ENCODE results near the gene ATAD3C.
"Not testable (repeated sequence)": the region's sequence is repeated elsewhere in the genome, so short reads cannot be mapped to it uniquely, and the experiment has no call there.

ATAD3C gene

GRCh38 chr1:1450616-1451015 is 1.1 kb downstream of the ATAD3C start:
- 89 to 95% methylated on average over 22 of the region's 22 CpGs for WGBS, 2 experiments
- H3K4me1 ChIP-seq (ENCODE audit: control insufficient read depth, insufficient read depth, low read length); H3K4me3 ChIP-seq (ENCODE audit: insufficient read depth, low read depth, low read length); H3K27me3 ChIP-seq (ENCODE audit: control insufficient read depth, insufficient read depth, low read length, poor library complexity, severe bottlenecking); H3K36me3 ChIP-seq (ENCODE audit: control insufficient read depth, insufficient read depth, low read length); H3K27ac ChIP-seq (ENCODE audit: insufficient read depth, low read depth, low read length, poor library complexity, severe bottlenecking); H3K9me3 ChIP-seq (ENCODE audit: control insufficient read depth, low read length): not testable (repeated sequence)

DNA sequence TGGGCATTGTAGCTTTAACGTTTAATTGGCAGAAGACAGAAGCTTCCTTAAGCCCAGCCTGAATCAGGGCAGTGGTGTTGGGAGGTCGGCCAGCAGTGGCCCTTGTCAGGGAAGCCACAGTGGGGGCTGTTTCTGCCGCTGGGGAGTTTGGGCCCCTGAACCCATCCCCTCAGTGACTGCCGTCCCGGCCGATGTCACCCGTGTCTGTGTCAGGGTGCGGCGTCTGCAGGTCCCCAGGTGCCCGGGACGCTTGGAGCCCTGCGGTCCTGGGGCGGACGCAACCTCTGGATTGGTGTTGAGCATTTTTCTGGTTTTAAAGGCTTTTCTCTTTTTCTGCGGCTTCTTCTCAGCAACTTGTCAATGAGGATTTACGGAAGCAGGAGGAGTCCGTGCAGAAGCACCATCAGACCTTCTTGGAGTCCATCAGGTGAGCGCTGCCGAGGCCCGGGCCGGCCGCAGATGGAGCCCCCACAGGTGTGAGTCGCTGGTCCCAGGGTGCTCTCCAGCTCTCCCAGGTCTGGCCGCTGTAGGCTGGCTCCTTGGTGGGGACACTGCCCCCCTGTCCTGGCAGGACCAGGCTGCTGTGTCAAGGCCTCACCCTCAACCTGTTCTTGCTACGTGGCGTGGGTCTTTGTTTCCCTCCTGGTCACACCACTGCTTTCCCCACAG is 2.3 kb downstream of the ATAD3C start:
- Histone ChIP-seq H3K27ac (ENCODE audit: insufficient read depth, low read depth, low read length, poor library complexity, severe bottlenecking) (no peak overlapping the region), H3K4me1 (ENCODE audit: control insufficient read depth, insufficient read depth, low read length) (no peaks in the 10 kb centered on the region), H3K4me3 (ENCODE audit: insufficient read depth, low read depth, low read length) (no peak overlapping the region), H3K9me3 (ENCODE audit: control insufficient read depth, low read length) (no peaks in the 10 kb centered on the region), H3K36me3 (ENCODE audit: control insufficient read depth, insufficient read depth, low read length) (no peaks in the 10 kb centered on the region), H3K27me3 (ENCODE audit: control insufficient read depth, insufficient read depth, low read length, poor library complexity, severe bottlenecking) (no peaks in the 10 kb centered on the region)
- WGBS, 2 experiments: 95% methylated on average over 26 of the region's 26 CpGs

DNA sequence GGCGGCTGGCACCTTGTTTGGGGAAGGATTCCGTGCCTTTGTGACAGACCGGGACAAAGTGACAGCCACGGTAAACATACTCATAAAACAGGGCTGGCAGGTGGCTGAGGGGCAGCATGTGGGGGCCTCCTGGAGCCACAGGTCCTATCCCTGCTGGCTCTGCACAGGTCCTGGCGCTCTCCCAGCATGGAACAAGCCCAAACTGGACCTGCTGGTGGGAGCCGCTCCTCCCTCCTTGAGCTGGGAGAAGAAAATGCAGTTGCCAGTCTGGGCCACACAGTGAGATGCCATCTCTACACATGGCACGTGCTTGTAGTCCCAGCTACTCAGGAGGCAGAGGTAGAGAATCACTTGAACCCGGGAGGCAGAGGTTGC is 2.9 kb downstream of the ATAD3C start:
- H3K27me3 ChIP-seq (ENCODE audit: control insufficient read depth, insufficient read depth, low read length, poor library complexity, severe bottlenecking); H3K9me3 ChIP-seq (ENCODE audit: control insufficient read depth, low read length); H3K36me3 ChIP-seq (ENCODE audit: control insufficient read depth, insufficient read depth, low read length); H3K27ac ChIP-seq (ENCODE audit: insufficient read depth, low read depth, low read length, poor library complexity, severe bottlenecking); H3K4me1 ChIP-seq (ENCODE audit: control insufficient read depth, insufficient read depth, low read length); H3K4me3 ChIP-seq (ENCODE audit: insufficient read depth, low read depth, low read length): not testable (repeated sequence)
- 91 to 94% methylated on average over 8 of the region's 8 CpGs for WGBS, 2 experiments

DNA sequence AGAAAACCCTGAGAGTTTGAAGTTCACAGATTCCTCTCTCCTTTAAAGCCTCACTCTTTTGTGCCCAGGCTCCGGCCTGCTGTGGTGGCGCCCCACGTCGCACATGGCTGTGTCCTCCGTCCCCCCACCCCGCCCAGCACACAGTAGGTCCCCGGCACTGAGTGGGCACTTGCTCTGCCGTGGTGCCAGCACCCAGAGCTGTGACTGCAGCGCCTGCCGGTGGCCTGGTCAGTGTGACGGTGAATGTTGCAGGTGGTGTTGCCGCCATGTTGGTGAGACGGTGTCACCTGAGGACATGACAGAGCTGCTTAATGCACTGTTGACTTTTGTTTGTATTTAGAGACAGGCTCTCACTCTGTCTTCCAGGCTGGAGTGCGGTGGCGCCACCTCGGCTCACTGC is 3.4 kb downstream of the ATAD3C start:
- Histone ChIP-seq H3K36me3 (ENCODE audit: control insufficient read depth, insufficient read depth, low read length) (no peaks in the 10 kb centered on the region), H3K27me3 (ENCODE audit: control insufficient read depth, insufficient read depth, low read length, poor library complexity, severe bottlenecking) (no peaks in the 10 kb centered on the region), H3K27ac (ENCODE audit: insufficient read depth, low read depth, low read length, poor library complexity, severe bottlenecking) (no peak overlapping the region), H3K4me1 (ENCODE audit: control insufficient read depth, insufficient read depth, low read length) (no peaks in the 10 kb centered on the region), H3K9me3 (ENCODE audit: control insufficient read depth, low read length) (no peaks in the 10 kb centered on the region), H3K4me3 (ENCODE audit: insufficient read depth, low read depth, low read length) (no peak overlapping the region)
- 92% methylated on average over 16 of the region's 16 CpGs for WGBS, 2 experiments

- not testable (repeated sequence) for H3K36me3 ChIP-seq (ENCODE audit: control insufficient read depth, insufficient read depth, low read length); H3K4me3 ChIP-seq (ENCODE audit: insufficient read depth, low read depth, low read length); H3K9me3 ChIP-seq (ENCODE audit: control insufficient read depth, low read length); H3K27me3 ChIP-seq (ENCODE audit: control insufficient read depth, insufficient read depth, low read length, poor library complexity, severe bottlenecking); H3K4me1 ChIP-seq (ENCODE audit: control insufficient read depth, insufficient read depth, low read length); H3K27ac ChIP-seq (ENCODE audit: insufficient read depth, low read depth, low read length, poor library complexity, severe bottlenecking)
- WGBS, 2 experiments: 93 to 94% methylated on average over 37 to 38 of the region's 41 CpGs
These were observed 5.0 kb downstream of the ATAD3C start for GRCh38 chr1:1454286-1455056.

- H3K9me3 ChIP-seq (ENCODE audit: control insufficient read depth, low read length): no peaks in the 10 kb centered on the region
- no peaks in the 10 kb centered on the region for H3K4me1 ChIP-seq (ENCODE audit: control insufficient read depth, insufficient read depth, low read length)
- no peak overlapping the region for H3K27ac ChIP-seq (ENCODE audit: insufficient read depth, low read depth, low read length, poor library complexity, severe bottlenecking)
- H3K4me3 ChIP-seq (ENCODE audit: insufficient read depth, low read depth, low read length): no peak overlapping the region
- H3K36me3 ChIP-seq (ENCODE audit: control insufficient read depth, insufficient read depth, low read length): no peaks in the 10 kb centered on the region
- 93 to 94% methylated on average over 29 to 30 of the region's 30 CpGs for whole genome bisulfite sequencing, 2 experiments
- H3K27me3 ChIP-seq (ENCODE audit: control insufficient read depth, insufficient read depth, low read length, poor library complexity, severe bottlenecking): no peaks in the 10 kb centered on the region
These were observed 5.9 kb downstream of the ATAD3C start for GRCh38 chr1:1455366-1455884.

DNA sequence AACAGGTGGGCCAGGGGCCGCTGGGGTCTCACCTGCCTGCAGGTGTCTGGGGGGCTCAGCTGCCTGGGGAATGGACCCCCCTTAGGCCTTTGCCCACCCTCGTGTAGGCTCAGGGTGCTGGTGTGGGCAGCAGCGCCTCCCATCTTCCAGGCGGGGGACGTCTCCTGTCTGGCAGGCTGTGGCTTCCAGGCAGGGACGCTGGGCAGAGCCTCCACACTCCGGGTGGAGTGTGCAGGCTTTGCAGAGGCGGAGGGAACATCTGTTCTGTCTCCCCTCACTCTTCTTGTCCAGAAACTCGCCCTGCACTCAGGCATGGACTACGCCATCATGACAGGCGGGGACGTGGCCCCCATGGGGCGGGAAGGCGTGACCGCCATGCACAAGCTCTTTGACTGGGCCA is 6.4 kb downstream of the ATAD3C start:
- H3K4me3 ChIP-seq (ENCODE audit: insufficient read depth, low read depth, low read length); H3K27ac ChIP-seq (ENCODE audit: insufficient read depth, low read depth, low read length, poor library complexity, severe bottlenecking); H3K9me3 ChIP-seq (ENCODE audit: control insufficient read depth, low read length); H3K36me3 ChIP-seq (ENCODE audit: control insufficient read depth, insufficient read depth, low read length); H3K4me1 ChIP-seq (ENCODE audit: control insufficient read depth, insufficient read depth, low read length); H3K27me3 ChIP-seq (ENCODE audit: control insufficient read depth, insufficient read depth, low read length, poor library complexity, severe bottlenecking): not testable (repeated sequence)
- WGBS, 2 experiments: 100% methylated on average over 1 of the region's 15 CpGs; no CpG with 5 or more reads in 1 of the 2 experiments

DNA sequence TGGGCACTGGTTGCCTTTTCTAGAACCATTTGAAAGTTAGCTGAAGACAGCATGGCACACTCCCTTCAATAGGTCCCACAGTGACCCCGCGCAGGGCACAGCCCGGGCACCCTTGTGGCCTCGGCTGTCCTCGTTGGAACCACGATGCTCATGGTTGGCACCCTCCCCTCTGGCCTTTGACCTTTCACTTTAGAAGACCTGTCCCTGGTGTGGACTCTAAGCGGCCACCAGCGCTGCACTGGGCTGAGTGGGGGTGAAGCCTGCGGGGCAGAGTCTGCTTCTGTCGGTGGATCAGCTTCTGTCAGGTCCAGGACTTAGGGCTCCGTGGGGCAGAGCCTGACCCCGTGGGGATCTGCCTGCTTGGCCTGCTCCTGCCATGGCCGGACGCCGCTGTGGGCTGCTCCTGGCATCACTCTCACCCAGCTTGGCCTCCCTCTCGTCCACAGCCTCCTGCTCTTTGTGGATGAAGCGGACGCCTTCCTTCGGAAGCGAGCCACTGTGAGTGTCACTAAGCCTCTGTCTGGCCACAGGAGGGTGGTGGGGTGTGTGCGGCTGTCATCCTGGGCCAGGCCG is 7.3 kb downstream of the ATAD3C start:
- H3K36me3 ChIP-seq (ENCODE audit: control insufficient read depth, insufficient read depth, low read length); H3K9me3 ChIP-seq (ENCODE audit: control insufficient read depth, low read length); H3K27ac ChIP-seq (ENCODE audit: insufficient read depth, low read depth, low read length, poor library complexity, severe bottlenecking); H3K4me1 ChIP-seq (ENCODE audit: control insufficient read depth, insufficient read depth, low read length); H3K4me3 ChIP-seq (ENCODE audit: insufficient read depth, low read depth, low read length); H3K27me3 ChIP-seq (ENCODE audit: control insufficient read depth, insufficient read depth, low read length, poor library complexity, severe bottlenecking): not testable (repeated sequence)
- 94 to 95% methylated on average over 16 to 18 of the region's 22 CpGs for WGBS, 2 experiments

DNA sequence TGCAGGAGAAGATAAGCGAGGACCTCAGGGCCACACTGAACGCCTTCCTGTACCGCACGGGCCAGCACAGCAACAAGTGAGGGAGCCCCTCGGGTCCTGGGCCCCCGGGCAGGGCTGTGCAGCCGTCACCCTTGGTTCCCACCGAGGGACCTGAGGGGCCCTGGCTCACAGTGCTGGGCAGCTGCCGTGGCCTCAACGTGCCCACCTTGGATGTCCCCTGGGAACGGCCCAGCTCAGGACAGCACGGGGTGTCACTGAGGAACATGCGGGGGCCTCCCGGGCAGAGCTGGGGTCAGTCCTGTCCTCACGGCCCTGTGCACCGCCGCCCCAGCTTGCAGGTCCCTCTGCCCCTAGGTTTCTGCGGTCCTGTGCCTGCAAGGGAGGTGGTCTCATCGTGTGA is 9.7 kb downstream of the ATAD3C start:
- 95 to 96% methylated on average over 12 to 15 of the region's 19 CpGs for WGBS, 2 experiments
- not testable (repeated sequence) for H3K4me3 ChIP-seq (ENCODE audit: insufficient read depth, low read depth, low read length); H3K36me3 ChIP-seq (ENCODE audit: control insufficient read depth, insufficient read depth, low read length); H3K9me3 ChIP-seq (ENCODE audit: control insufficient read depth, low read length); H3K27me3 ChIP-seq (ENCODE audit: control insufficient read depth, insufficient read depth, low read length, poor library complexity, severe bottlenecking); H3K27ac ChIP-seq (ENCODE audit: insufficient read depth, low read depth, low read length, poor library complexity, severe bottlenecking); H3K4me1 ChIP-seq (ENCODE audit: control insufficient read depth, insufficient read depth, low read length)

GRCh38 chr1:1459711-1460110 is 10.2 kb downstream of the ATAD3C start:
- not testable (repeated sequence) for H3K27ac ChIP-seq (ENCODE audit: insufficient read depth, low read depth, low read length, poor library complexity, severe bottlenecking); H3K4me1 ChIP-seq (ENCODE audit: control insufficient read depth, insufficient read depth, low read length); H3K4me3 ChIP-seq (ENCODE audit: insufficient read depth, low read depth, low read length); H3K36me3 ChIP-seq (ENCODE audit: control insufficient read depth, insufficient read depth, low read length); H3K27me3 ChIP-seq (ENCODE audit: control insufficient read depth, insufficient read depth, low read length, poor library complexity, severe bottlenecking); H3K9me3 ChIP-seq (ENCODE audit: control insufficient read depth, low read length)
- WGBS, 2 experiments: 92 to 93% methylated on average over 14 of the region's 14 CpGs
